T-cell (primary cell): Measurements from ENCODE around the gene EEFSEC. TPM values are rescaled to one million over a fixed set of nuclear protein-coding genes. Genes with fewer than 3 reads are reported as not detected.

Experiments
- ATAC-seq, 4 experiments: fragments of 200-7000 bp in 3 of 4; fragments of 150-1000 bp in 1 of 4; cut with Tn5 transposase; replicated peaks in 1 of 4; 1 replicate in 3 of 4; 2 replicates in 1 of 4; pipeline ENCODE4 v1.10.0; 2021; ENCODE audit warnings: moderate library complexity in 3 of 4, mild to moderate bottlenecking in 2 of 4, moderate number of reproducible peaks in 1 of 4
- CTCF ChIA-PET, 2 donors: fragments of 300-600 bp; sonication (Branson Sonifier 250); formaldehyde crosslinking; loops; one replicate each; lab custom pipeline; 2022; ENCODE audit warnings: antibody characterized with exemption in 2 of 2; lab: Charles Lee
- POLR2A ChIA-PET, 2 donors: fragments of 300-600 bp; sonication (Branson Sonifier 250); formaldehyde crosslinking; loops; one replicate each; lab custom pipeline; 2022; ENCODE audit warnings: antibody characterized with exemption in 2 of 2; lab: Charles Lee
- DNase-seq, 35 experiments: peaks; one replicate each; pipeline versions ENCODE4 v3.0.0 to v3.0.0-alpha.2; 2013 to 2023
- H3K27ac ChIP-seq: one replicate; pipeline ENCODE4 v1.5.1; 2013; ENCODE audit warnings: low read length
- H3K27me3 ChIP-seq, 2 experiments: replicated peaks in 1 of 2; 1 replicate in 1 of 2; 2 replicates in 1 of 2; pipeline versions ENCODE4 v1.6.1 to v1.7.0; 2013; ENCODE audit warnings: low read length in 1 of 2, mixed read lengths in 1 of 2; ENCODE audit not compliant: control insufficient read depth in 2 of 2, insufficient read depth in 2 of 2; ENCODE audit errors: extremely low read depth in 1 of 2
- H3K36me3 ChIP-seq, 2 donors: 1 replicate in 1 of 2; 2 replicates in 1 of 2; pipeline versions ENCODE4 v1.6.1 to v1.7.0; 2013; ENCODE audit warnings: low read length in 1 of 2; ENCODE audit not compliant: control insufficient read depth in 2 of 2, insufficient read depth in 1 of 2; ENCODE audit errors: extremely low read depth in 1 of 2
- H3K4me1 ChIP-seq, 2 experiments: 1 replicate in 1 of 2; 2 replicates in 1 of 2; pipeline versions ENCODE4 v1.6.1 to v1.7.0; 2013; ENCODE audit warnings: low read length in 2 of 2, mixed read lengths in 1 of 2; ENCODE audit not compliant: insufficient read depth in 2 of 2, control insufficient read depth in 1 of 2; ENCODE audit errors: extremely low read depth in 1 of 2
- H3K4me3 ChIP-seq, 2 donors: 1 replicate in 1 of 2; 2 replicates in 1 of 2; pipeline versions ENCODE4 v1.5.1 to v1.7.0; 2013; ENCODE audit warnings: mild to moderate bottlenecking in 2 of 2, low read length in 1 of 2, moderate library complexity in 1 of 2; ENCODE audit not compliant: control insufficient read depth in 1 of 2; ENCODE audit errors: extremely low read depth in 1 of 2
- H3K9me3 ChIP-seq: 2 replicates; pipeline ENCODE4 v1.7.0; 2013
- H3K27ac Mint-ChIP-seq, 2 donors: one replicate each; pipeline ENCODE4 v1.8.0; 2020 to 2021; ENCODE audit warnings: mild to moderate bottlenecking in 2 of 2, mixed read lengths in 2 of 2
- H3K27me3 Mint-ChIP-seq, 2 donors: one replicate each; pipeline ENCODE4 v1.8.0; 2021 to 2022; ENCODE audit warnings: mixed read lengths in 2 of 2
- H3K36me3 Mint-ChIP-seq: one replicate; pipeline ENCODE4 v1.8.0; 2021; ENCODE audit warnings: mixed read lengths
- H3K4me1 Mint-ChIP-seq, 3 donors: one replicate each; pipeline ENCODE4 v1.8.0; 2020 to 2022; ENCODE audit warnings: mixed read lengths in 3 of 3, mild to moderate bottlenecking in 1 of 3
- H3K4me3 Mint-ChIP-seq, 3 donors: one replicate each; pipeline ENCODE4 v1.8.0; 2020 to 2022; ENCODE audit warnings: mild to moderate bottlenecking in 3 of 3, mixed read lengths in 3 of 3, moderate library complexity in 3 of 3
- H3K9me3 Mint-ChIP-seq, 3 donors: one replicate each; pipeline ENCODE4 v1.8.0; 2020 to 2022; ENCODE audit warnings: mixed read lengths in 3 of 3
- WGBS: methylation state at CpG from one replicate; pipeline ENCODE4 v1.1.5; 2013; ENCODE audit warnings: missing lambda C conversion rate; ENCODE audit not compliant: insufficient coverage; 5-methylcytosine and 5-hydroxymethylcytosine counted together
- total RNA-seq, 35 experiments: library from RNA in 6 of 35; stranded (reverse) in 6 of 35; fragments of 120-200 nt in 1 of 35; gene quantifications; one replicate each; pipeline versions ENCODE4 v1.2.1 to v1.2.4 and lab custom pipeline; 2013 to 2026

Gene EEFSEC
- total RNA-seq, 5 donors from 2014 or later (not counting 1 experiment from before 2014, with no cell fraction given), result 15.9 to 21.1 (median 19.1) TPM

DNA sequence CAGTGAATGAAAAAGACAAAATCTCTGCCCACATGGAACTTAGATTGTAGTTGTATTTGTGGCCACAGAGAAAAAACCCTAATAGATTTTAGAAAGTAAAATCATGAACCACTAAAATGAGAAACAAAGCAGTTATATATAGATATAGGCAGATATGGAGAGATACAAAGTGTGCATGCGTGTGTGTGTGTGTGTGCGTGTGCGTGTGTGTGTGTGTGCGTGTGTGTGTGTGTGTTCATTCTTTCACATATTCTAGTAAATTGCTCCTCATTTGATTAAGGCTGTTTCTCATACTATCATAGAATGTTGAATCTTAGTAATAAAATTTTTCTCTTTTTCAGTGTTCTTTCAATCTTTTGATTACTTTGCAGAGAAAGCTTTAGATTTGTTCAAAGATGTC, 194.8 kb downstream of the EEFSEC start:
- WGBS, result no CpG with 5 or more reads among the region's 4 CpGs
- no peak overlapping the region for H3K27ac Mint-ChIP-seq
- Histone ChIP-seq H3K4me3 (no peak overlapping the region), H3K4me1 (no peaks in the 10 kb centered on the region), H3K27ac (no peak overlapping the region), H3K27me3 (no peaks in the 10 kb centered on the region), H3K9me3 (no peaks in the 10 kb centered on the region), H3K36me3 (peaks cover 3 to 8% of the 10 kb centered on the region in 2 donors)
- no peaks in the 10 kb centered on the region for H3K27me3 Mint-ChIP-seq
- H3K4me1 Mint-ChIP-seq, result peaks cover 4 to 6% (median 5%) of the 10 kb centered on the region in 3 donors
- CTCF ChIA-PET, result interaction anchor here in 1 of 2 donors (0.6 kb wide), 1 partner anchor 560 kb away, joined by 3 read pairs; no protein-coding TSS in a partner anchor
- H3K9me3 Mint-ChIP-seq, result no peaks in the 10 kb centered on the region
- peaks cover 23% of the 10 kb centered on the region for H3K36me3 Mint-ChIP-seq
- ATAC-seq, result no peak
- H3K4me3 Mint-ChIP-seq, result no peak overlapping the region
- POLR2A ChIA-PET, result no interaction called here
- no peak for DNase-seq

DNA sequence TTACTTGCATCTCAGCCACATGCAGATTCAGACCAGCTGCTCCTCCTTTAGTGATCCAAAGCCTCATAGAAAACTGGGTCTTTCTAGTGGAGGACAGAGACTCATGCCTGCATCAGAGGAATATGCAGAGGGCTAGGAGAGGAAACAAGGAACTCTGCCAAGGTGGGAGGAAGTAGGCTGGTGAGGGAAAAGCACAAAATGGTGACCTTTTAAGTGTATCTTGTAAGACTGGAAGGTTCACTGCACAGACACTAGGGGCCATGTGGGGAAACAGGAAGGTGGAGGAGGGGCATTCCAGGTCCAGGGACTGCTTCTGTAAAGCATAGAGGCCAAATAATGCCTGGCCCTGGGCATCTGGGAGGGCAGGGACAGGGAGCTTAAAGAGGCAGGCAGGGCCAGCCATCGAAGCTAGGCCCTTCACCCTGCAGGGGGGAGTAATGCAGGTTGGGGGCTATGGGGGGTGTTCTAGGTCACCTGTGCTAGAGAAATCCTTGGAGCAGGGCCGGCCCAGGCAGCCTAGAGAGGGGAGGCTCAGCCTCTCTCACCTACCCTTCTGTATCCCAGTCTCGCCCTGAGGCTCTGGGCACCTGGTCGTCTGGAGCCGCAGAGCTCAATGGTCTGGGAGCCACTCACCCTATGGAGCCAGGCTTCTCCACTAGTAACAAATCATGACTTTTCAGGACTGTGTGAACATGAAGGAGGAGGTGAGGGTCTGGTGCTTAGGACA, 195.7 kb downstream of the EEFSEC start:
- Mint-ChIP-seq H3K36me3 (peaks cover 26% of the 10 kb centered on the region), H3K4me3 (no peak overlapping the region), H3K4me1 (peaks cover 4 to 6% (median 5%) of the 10 kb centered on the region in 3 donors), H3K9me3 (no peaks in the 10 kb centered on the region), H3K27me3 (no peaks in the 10 kb centered on the region), H3K27ac (no peak overlapping the region)
- POLR2A ChIA-PET, result no interaction called here
- no peak overlapping the region for H3K4me3 ChIP-seq
- no peak overlapping the region for H3K27ac ChIP-seq
- ATAC-seq, result no peak
- no peak for DNase-seq
- CTCF ChIA-PET, result no interaction called here
- peaks cover 3 to 8% of the 10 kb centered on the region in 2 donors for H3K36me3 ChIP-seq
- no peaks in the 10 kb centered on the region for H3K4me1 ChIP-seq
- 100% methylated on average over 4 of the region's 5 CpGs for WGBS
- no peaks in the 10 kb centered on the region for H3K27me3 ChIP-seq
- no peaks in the 10 kb centered on the region for H3K9me3 ChIP-seq

DNA sequence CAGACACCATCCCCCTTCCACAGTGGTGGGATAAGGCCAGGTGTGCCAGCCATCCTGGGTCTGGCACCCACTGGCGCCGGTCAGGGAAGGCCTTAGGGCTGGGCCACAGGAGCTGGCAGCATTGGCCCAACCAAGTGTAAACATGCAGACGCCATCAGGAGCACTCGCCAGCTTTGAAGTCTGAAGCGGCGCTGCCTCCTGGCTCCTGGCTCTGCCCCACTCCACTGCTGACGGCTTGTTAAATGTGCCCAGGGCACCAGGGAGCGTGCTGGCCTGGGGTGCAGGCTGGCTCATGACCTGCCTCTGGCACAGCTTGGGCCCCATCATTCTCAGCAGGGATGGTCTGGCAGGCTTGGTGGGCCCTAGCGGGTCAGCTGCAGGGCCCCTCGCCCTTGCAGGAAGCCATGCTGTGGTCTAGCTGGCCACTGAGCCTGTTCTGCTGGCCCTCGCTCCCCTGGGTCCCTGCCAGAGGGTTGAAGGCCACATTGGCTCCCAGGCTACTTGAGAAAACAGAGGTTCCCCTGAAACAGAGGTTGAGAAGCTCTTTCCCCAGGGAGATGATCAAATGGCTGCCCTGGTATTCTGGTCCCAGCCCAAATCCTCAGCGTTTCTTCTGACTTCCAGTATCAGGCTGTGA, 196.8 kb downstream of the EEFSEC start:
- peaks cover 4 to 6% (median 5%) of the 10 kb centered on the region in 3 donors for H3K4me1 Mint-ChIP-seq
- no peaks in the 10 kb centered on the region for H3K4me1 ChIP-seq
- ATAC-seq (no peak), DNase-seq (no peak)
- H3K27ac Mint-ChIP-seq, result no peak overlapping the region
- no peaks in the 10 kb centered on the region for H3K9me3 ChIP-seq
- no peaks in the 10 kb centered on the region for H3K27me3 ChIP-seq
- no peaks in the 10 kb centered on the region for H3K27me3 Mint-ChIP-seq
- H3K4me3 ChIP-seq, result no peak overlapping the region
- 97% methylated on average over 11 of the region's 12 CpGs for WGBS
- ChIA-PET POLR2A (no interaction called here), CTCF (no interaction called here)
- H3K4me3 Mint-ChIP-seq, result no peak overlapping the region
- H3K36me3 ChIP-seq, result peaks cover 5 to 6% of the 10 kb centered on the region in 2 donors
- no peaks in the 10 kb centered on the region for H3K9me3 Mint-ChIP-seq
- peaks cover 22% of the 10 kb centered on the region for H3K36me3 Mint-ChIP-seq
- no peak overlapping the region for H3K27ac ChIP-seq

DNA sequence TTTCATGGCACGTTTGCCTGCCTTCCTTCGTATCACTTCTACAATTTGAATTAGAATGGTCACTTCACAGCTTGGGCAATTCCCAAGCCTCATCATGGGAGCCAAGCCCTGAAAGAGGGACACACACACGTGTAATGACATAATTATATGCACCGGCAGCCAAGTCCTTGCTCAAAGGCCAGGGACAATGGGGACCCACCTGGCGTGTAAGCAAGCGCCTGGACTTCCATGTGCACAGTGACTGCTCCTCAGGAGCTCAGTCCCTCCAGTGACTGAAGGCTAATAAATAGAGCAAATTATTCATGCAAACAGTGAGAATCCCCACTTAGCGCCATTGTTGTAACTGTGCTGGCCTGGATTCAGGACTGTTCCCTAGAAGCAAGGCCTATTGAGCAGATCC, 198.3 kb downstream of the EEFSEC start:
- no peaks in the 10 kb centered on the region for H3K4me1 ChIP-seq
- no peaks in the 10 kb centered on the region for H3K9me3 Mint-ChIP-seq
- H3K36me3 ChIP-seq, result peaks cover 5 to 6% of the 10 kb centered on the region in 2 donors
- H3K4me1 Mint-ChIP-seq, result peaks cover 4 to 6% (median 5%) of the 10 kb centered on the region in 3 donors
- POLR2A ChIA-PET, result no interaction called here
- DNase-seq (no peak), ATAC-seq (no peak)
- H3K36me3 Mint-ChIP-seq, result peaks cover 22% of the 10 kb centered on the region
- no peaks in the 10 kb centered on the region for H3K27me3 Mint-ChIP-seq
- H3K27ac Mint-ChIP-seq, result no peak overlapping the region
- no peaks in the 10 kb centered on the region for H3K27me3 ChIP-seq
- H3K4me3 Mint-ChIP-seq, result no peak overlapping the region
- no peaks in the 10 kb centered on the region for H3K9me3 ChIP-seq
- H3K4me3 ChIP-seq, result no peak overlapping the region
- 91% methylated on average over 5 of the region's 7 CpGs for WGBS
- H3K27ac ChIP-seq, result no peak overlapping the region
- CTCF ChIA-PET, result no interaction called here

DNA sequence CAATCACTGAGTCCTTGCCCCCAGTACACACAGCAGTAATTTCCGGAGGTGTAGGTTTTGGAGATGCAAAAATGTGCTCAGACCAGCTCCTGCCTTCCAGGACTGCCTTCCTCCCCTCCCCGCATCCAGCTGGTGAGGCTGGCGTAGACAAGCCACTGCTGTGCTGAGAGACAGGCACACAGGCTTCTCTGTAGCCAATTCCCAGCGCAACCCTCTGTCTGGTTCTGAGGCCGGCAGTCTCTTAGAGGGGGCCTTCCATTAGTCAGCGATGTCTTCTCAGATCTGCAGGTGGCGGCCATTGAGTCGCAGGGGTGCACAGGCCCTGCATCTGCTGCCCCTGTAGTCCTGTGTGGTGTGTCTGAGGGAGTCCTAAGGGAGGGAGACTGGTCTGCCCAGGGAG, 199.0 kb downstream of the EEFSEC start:
- no peaks in the 10 kb centered on the region for H3K4me1 ChIP-seq
- ChIA-PET POLR2A (no interaction called here), CTCF (no interaction called here)
- peaks cover 0 to 6% (median 5%) of the 10 kb centered on the region in 3 donors for H3K4me1 Mint-ChIP-seq
- no peak overlapping the region for H3K27ac ChIP-seq
- H3K36me3 Mint-ChIP-seq, result peaks cover 18% of the 10 kb centered on the region
- no peak overlapping the region for H3K27ac Mint-ChIP-seq
- no peaks in the 10 kb centered on the region for H3K9me3 Mint-ChIP-seq
- H3K27me3 Mint-ChIP-seq, result no peaks in the 10 kb centered on the region
- no peak overlapping the region for H3K4me3 ChIP-seq
- ATAC-seq, result no peak
- H3K4me3 Mint-ChIP-seq, result no peak overlapping the region
- no peak for DNase-seq
- no peaks in the 10 kb centered on the region for H3K27me3 ChIP-seq
- WGBS, result 98% methylated on average over 4 of the region's 8 CpGs
- H3K9me3 ChIP-seq, result no peaks in the 10 kb centered on the region
- H3K36me3 ChIP-seq, result peaks cover 5 to 6% of the 10 kb centered on the region in 2 donors

DNA sequence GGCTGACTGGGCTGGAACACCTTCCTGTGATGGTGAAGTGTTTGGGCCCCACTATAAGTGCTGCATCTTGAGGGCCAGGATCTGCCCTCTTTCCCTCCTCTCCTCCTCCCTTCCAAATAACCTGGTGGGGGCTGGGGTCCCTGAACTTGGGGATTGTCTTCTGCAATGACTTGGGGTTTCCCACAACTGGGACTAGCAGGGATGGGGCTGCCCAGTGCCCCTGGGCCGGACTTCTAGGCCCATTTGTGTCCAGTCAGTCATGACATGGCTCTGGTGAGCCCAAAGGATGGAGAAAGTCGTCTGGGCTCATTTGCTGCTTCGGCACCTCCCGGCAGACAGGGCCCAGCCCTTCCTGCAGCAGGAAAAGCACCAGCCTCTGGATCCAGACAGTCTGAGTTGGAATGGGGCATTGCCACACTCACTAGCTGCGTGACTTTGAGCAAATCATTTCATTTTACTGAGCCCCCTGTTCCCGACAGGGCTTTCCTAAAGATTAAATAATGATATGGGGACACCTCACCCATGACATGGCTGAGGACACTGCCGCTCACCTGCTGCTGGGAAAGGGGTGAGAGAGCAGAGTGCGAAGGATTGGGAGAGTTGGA, 200.2 kb downstream of the EEFSEC start:
- Histone ChIP-seq H3K36me3 (peaks cover 13% of the 10 kb centered on the region in 2 donors), H3K9me3 (no peaks in the 10 kb centered on the region), H3K27ac (no peak overlapping the region), H3K4me1 (no peaks in the 10 kb centered on the region), H3K4me3 (no peak overlapping the region), H3K27me3 (no peaks in the 10 kb centered on the region)
- ATAC-seq (no peak), DNase-seq (no peak)
- H3K36me3 Mint-ChIP-seq, result peaks cover 21% of the 10 kb centered on the region
- no peak overlapping the region for H3K4me3 Mint-ChIP-seq
- ChIA-PET POLR2A (no interaction called here), CTCF (no interaction called here)
- H3K9me3 Mint-ChIP-seq, result no peaks in the 10 kb centered on the region
- no peaks in the 10 kb centered on the region for H3K27me3 Mint-ChIP-seq
- WGBS, result 91% methylated on average over 6 of the region's 8 CpGs
- H3K4me1 Mint-ChIP-seq, result peaks cover 0 to 5% (median 5%) of the 10 kb centered on the region in 3 donors
- no peak overlapping the region for H3K27ac Mint-ChIP-seq
